Prostate gland (tissue), 2 donors: Measurements from ENCODE around the gene PRCP.

Experiments used
- CTCF ChIP-seq, 4 experiments: fragments of 200-600 bp in 2 of 4; fragments of 450-650 bp in 2 of 4; sonication (generic) in 2 of 4; IDR thresholded peaks; 1 replicate in 3 of 4; 2 replicates in 1 of 4; pipeline ENCODE4 v1.5.1; 2016 to 2019; ENCODE audit warnings: antibody characterized with exemption in 4 of 4, mild to moderate bottlenecking in 2 of 4, moderate library complexity in 2 of 4
- POLR2AphosphoS5 ChIP-seq: sonication (generic); formaldehyde crosslinking; IDR thresholded peaks from one replicate; pipeline ENCODE4 v1.6.1; 2017; ENCODE audit warnings: antibody characterized with exemption

- TF ChIP-seq CTCF (IDR thresholded peaks at IDR 0.05) (no peak), POLR2AphosphoS5 (no peak)
These were observed 49.1 kb upstream of the PRCP start for GRCh38 chr11:82949352-82949751.
